Activated CD8-positive, alpha-beta memory T cell treated with anti-CD3 and anti-CD28 coated beads for 4 hours (primary cell): ENCODE data around the gene AHNAK2.
"Not testable (repeated sequence)": the region's sequence is repeated elsewhere in the genome, so short reads cannot be mapped to it uniquely, and the experiment has no call there.

Experiments used
- DNase-seq, 2 donors: peaks; one replicate each; pipeline ENCODE4 v3.0.0-alpha.2; 2020; ENCODE audit warnings: low read depth in 2 of 2

Gene AHNAK2

DNA sequence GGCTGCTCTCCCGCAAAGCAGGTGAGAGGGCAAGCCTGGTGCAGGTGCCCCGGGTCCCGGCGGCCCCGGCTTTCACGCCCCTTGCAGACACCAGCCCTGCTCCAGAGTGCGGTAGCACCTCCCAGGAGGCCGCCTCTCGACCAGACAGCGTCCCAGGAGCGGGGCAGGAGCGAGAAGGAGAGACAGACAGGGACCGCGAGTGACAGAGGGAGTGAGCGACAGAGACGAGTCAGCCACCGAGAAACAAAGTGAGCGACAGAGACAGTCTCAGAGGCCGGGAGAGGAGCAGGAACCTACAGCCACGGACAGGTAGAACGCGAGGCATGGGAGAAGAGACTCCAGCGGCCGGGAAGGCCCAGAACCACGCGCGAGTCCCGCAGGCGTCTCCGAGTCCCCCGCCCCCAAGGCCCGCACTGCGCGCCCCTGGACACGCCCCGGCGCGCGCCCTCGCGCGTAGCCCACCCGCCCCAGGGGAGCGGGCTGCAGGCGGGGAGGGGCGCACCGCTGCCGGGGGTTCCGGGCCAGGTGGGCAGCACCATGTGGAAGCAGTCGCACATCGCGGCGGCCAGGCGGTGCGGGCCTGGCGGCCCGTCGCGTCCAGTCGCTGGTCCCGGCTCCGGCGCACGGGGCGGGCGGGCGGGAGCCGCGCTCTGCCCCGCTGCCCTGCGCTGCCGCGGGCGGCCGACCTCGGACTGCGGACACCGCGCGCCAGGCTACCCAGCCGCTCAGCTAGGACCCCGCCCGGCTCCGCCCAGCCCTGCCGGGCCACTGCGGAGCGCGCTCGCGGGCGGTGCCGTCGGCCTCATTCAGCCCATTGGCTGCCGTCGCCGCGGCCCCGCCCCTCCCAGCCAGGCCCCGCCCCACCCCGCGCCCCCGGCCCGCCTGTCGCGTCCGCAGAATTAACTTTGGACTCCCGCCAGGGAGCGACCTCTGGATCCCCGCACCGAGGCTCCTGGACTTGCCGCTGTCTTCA, at the start of gene AHNAK2:
Gene AHNAK2 (minus strand): TSS at position 694 of the 973 bp plus-strand sequence. CDS start 137 bp downstream, at position 557.
- DNase-seq, result no peak

DNA sequence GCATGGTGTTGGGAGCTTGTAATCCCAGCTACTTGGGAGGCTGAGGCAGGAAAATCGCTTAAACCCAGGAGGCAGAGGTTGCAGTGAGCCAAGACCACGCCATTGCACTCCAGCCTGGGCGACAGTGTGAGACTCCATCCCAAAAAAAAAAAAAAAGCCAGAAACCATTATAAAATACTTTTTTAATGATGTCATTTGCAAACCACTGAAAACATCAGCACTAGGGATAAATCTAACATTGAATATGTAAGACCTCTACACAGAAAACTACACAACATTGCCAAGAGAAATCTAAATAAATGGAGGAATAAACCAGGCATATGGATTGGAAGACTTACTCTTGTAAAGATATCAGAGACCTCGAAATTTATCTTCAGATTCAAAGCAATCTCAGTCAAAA, 49.5 kb upstream of the AHNAK2 start:
- DNase-seq, result not testable (repeated sequence)

DNA sequence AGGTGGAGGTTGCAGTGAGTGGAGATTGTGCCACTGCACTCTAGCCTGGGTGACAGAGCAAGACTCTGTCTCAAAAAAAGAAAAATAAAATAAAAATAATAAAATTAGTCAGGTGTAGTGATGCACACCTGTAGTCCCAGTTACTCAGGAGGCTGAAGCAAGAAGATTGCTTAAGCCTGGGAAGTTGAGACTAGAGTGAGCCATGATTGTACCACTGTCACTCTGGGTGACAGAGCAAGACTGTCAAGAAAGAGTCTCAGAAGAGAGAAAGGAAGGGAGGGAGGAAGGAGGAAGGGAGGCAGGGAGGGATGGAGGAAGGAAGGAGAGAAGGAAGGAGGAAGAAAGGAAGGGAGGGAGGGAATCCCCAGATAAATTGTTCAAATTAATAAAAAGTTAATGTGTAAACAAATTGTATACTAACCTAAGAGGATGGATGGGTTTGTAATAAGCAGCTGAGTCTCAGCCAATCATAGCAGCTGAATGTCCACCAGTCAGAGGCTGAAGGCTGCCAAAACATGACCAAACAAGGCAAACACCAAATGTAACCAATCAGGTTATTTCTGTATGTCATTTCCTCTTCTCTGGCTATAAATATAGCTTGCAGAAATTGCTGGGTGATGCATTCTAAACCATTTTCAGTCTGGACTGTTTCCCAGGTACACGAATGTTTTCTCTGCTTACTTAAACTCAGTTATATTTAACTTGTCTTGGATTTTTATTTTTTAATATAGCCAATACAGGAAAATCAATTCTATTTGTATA, 48.8 kb upstream of the AHNAK2 start:
- no peak for DNase-seq

DNA sequence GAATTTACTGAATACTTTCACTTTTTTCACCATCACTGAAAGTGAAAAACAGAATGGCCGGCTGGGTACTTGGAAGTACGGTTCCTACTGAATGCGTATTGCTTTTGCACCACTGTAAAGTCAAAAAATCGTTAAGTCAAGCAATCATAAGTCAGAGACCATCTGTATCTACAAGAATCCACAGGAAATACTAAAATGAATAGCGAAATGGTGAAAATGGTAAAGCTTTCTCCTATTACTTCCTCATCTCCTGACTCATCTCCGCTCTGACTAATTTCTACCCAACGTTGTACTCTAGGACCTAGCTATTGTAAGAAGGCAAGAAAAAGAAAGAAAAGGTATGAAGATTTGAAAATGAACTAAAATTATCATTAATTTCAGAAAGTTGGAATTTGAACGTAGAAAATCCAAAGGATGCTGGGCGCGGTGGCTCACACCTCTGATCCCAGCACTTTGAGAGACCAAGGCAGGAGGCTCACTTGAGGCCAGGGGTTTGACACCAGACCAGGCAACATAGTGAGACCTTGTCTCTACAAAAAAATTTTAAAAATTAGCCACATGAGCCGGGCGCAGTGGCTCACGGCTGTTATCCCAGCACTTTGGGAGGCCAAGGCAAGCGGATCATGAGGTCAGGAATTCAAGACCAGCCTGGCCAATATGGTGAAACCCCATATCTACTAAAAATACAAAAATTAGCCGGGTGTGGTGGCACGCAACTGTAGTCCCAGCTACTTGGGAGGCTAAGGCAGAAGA, 48.0 kb upstream of the AHNAK2 start:
- no peak for DNase-seq

DNA sequence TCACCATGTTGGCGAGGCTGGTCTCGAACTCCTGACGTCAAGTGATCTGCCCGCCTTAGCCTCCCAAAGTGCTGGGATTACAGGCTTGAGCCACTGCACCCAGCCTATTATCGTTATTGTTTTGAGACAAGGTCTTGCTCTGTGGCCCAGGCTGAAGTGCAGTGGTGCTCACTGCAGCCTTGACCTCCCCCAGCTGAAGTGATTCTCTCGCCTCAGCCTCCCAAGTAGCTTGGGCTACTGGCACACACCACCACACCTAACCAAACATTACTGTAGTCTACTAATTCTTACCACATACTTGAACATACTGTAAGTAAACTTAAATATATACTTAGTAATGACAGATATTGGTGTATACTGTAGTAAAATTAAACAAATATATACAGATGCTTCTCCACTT, 47.3 kb upstream of the AHNAK2 start:
- DNase-seq, result no peak

DNA sequence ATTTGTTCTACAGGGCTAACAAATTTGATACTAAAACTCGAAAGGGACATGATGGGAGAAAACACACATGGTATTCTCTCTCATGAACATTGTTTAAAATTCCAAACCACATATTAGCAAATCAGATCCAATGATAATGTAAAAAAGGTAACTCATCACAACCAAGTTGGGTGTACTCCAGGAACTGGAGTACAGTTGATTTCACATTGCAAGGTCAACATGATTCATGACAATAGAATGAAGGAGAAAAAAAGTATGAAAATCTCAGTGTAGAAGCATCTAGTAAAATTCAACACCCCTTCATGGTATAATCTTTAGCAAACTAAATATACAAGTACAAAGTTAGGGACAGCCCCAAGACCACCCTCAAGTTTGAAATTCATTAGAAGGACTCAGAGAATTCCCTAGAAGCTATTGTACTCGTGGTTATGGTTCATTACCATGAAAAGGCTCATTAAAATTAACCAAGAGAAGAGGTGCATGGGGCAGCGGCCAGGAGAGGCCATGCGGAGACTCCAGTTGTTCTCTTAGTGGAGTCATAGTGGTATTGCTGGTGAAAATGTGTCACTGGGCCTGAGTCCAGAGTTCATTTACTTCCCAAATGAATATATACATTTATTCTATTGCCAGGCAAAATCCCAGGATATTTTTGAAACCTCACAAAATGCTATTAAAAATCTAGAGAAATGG, 45.8 kb upstream of the AHNAK2 start:
- DNase-seq, result no peak

DNA sequence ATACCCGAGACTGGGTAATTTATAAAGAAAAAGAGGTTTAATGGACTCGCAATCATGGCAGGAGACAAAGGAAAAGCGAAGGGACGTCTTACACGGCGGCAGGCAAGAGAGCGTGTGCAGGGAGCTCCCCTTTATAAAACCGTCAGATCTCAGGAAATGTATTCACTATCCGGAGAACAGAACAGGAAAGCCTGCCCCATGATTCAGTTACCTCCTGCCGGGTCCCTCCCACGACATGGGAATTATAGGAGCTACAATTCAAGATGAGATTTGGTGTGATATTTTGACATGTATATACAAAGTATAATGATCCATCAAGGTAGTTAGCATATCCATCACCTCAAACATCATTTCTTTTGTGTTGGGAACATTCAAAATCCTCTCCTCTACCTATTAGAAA, 45.0 kb upstream of the AHNAK2 start:
- no peak for DNase-seq

DNA sequence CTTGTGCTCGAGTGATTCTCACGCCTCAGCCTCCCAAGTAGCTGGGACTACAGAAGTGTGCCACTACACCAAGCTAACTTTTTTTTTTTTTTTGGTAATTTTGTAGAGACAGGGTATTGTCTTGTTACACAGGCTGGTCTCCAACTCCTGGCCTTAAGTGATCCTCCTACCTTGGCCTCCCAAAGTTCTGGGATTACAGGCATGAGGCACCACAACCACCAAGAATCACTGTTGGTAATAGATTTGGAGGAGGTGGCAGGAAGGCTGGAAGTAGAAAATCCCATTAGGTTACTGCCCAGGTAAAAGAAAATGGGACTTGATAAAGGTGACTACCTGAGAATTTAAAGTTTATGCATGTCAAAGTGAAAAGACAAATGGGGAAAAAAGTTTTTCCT, 44.1 kb upstream of the AHNAK2 start:
- DNase-seq, result no peak

DNA sequence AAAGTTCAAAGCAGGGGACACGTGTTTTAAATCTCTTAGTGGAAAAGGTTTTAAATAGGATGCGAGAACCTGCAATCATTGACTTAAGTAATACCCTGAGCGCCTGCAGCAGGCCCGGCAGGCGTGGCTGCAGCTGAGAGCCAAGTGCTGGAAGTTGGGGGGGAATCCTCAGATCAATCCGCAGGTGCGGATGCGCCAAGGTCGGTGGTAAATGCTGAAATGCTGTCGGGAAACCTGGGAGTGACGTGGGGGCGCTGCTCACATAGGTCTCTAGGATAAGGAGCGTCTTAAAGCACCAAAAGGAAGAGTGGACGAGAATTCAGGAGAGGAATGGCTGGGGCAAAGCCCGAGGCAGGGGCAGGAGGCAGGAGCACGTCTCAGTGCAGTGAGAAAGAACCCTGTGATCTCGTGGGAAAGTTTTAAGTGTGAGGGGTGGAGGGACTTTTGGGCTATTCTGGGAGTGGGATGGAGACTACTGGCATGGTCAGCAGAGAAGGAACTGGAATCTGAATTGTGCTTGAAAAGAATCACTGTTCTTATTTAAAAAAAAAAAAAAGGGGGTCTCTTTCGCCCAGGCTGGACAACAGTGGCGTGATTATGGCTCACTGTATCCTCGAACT, 43.6 kb upstream of the AHNAK2 start:
- peak in 1 of 2 donors; percentile 22 for DNase-seq

DNA sequence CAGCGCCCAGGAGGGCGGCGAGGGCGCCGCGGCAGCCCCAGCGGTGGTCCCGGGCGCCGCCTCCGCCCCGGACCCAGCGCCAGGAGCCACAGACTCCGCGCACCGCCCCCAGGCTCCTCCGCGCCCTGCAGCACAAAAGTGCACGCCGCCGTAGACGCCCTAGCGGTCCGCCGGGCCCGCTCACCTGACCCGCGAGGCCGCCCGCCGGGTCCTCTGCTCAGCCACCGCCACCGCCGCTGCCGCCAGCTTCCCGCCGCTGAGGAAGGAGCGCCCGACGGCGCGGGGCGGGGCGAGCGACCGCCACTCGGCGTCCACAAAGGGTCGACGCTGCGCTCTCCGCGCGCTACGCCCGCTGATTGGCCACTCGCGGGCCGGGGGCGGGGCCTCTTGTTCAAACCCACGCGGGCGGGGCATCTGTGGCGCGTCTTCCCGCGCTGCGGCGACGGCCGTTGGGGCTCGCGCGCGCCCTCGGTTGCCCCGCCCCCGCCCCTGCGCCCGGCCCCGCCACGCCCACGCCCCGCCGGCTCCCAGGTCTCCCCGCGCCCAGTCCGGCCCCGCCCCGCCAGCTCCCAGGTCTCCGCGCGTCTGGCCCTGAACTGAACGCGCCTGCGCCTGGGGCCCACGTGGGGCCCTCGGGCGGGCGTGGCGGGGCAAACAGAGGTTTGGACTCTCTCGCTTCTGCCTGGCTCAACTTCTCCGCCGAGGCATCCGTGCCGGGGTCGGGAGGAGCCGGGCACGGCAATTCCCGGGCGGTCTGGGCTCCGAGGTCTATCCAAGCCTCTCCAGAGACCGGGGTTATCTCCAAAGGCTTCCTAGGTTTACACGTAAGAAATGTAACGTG, 42.9 kb upstream of the AHNAK2 start, which contains the start of gene CDCA4:
Gene CDCA4 (minus strand): TSS at position 269 of the 841 bp plus-strand sequence. CDS start 9,154 bp downstream, outside the sequence.
- peak; percentile 95 to 98 for DNase-seq

DNA sequence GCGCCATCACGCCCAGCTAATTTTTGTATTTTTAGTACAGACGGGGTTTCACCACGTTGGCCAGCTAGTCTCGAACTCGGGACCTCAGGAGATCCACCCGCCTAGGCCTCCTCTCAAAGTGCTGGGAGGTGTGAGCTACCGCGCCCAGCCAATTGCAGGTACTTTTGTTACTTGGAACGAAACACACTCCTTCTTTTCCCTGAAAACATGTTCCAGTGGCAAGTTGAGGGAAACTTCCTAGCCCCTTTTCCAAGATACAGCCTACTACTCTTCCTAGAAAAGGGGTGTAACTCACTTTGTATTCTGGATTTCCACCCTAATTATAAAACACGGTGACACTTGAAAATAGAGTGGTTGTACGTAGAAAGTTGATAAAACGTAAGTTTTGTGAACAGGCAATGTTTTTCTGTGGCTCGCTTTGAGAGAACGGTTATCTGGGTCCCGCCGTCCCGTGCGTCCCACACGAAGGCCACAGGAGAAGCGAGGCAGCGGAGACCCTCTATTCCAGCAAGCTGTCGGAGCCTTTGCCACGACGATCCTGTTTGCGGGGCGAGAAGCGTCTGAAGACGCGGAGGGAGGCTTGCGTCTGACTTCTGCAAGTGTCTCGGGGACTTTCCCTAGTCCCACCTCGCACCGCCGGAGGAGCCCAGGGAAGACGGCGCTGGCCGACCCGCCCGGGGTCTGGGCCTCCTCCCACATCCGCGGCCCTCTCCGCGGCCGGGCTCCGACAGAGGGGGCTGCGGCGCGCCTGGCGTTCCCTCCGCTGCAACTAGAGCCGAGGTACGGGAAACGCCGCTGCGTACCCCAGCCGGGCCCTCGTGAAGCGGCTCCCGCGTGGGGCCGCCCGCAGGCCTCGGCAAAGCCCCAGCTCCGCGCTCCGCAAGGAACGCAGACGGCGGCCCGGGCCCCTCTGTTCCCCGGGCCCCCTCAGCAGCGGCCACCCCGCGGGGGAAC, 42.0 kb upstream of the AHNAK2 start:
- DNase-seq, result peak; percentile 26 to 37

DNA sequence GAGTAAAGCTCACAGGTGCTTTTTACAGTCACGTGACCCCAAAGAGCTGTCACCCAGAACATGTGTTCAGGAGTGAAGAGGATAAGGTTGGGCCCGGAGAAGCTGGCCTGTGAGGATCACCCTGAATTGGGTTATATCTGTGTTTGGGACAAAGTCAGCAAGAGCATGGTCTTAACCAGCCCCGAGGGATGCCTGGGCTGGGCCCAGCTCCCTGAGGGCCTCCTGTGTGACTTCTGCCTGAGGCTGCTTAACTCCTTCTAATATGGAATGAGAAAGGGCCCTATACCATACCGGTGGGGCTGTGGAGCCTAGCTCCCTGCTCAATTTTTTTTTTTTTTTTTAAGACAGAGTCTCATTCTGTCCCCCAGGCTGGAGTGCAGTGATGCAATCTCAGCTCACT, 40.2 kb upstream of the AHNAK2 start:
- DNase-seq, result no peak

DNA sequence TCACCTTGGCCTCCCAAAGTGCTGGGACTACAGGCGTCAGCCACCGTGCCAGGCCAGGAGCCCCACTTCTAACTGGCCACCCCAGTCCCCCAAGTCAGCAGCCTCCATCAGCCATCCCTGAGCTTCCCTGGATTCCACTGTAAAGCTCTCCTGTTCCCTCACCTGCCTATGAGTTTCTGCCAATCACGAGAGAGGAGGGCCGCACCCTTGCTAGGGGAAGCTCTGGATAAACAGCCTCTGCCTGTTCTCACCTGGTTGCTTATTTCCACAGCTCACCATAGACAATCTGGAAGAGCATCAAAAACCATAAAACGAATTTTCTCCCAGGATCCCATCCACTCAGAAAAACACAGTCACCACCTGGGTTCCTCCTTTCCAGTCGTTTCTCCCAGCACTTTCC, 37.7 kb upstream of the AHNAK2 start:
- no peak for DNase-seq

DNA sequence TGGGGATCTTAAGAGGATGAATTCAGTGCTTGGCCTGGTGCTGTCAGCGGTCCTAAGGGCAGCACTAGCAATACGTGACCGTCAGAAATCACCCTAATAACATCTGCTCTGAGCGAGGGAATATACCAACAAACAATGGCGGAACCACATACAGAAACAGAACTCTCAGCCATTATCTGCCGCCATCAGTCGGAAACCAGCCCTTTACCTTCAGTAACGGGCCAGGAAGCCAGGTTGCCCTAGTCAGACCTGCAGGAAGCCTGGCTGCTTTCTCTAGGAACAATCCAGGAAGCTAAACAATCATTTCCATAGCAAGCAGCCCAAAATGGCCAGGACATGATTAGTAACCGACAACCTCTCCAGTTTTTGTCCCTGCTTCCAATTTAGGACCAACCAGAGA, 37.1 kb upstream of the AHNAK2 start:
- DNase-seq, result no peak

DNA sequence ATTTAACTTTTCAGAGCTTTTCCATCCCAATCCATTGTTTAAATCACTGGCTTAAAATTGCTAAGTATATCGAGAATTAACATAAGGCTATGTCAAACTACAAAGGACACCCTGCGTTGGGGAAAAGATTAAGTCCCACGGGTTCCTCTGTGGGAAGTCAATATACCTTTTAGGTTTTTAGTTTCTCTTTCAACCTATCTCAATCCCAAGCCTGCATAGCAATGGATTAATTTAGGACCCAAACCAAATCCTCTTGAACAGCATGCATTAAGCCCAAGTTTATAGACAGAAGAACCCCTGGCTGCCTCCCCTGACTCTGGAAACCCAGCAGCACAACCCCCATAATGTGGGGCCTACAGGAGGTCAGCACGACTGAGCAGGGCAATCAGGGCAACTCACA, 36.5 kb upstream of the AHNAK2 start:
- DNase-seq, result no peak

DNA sequence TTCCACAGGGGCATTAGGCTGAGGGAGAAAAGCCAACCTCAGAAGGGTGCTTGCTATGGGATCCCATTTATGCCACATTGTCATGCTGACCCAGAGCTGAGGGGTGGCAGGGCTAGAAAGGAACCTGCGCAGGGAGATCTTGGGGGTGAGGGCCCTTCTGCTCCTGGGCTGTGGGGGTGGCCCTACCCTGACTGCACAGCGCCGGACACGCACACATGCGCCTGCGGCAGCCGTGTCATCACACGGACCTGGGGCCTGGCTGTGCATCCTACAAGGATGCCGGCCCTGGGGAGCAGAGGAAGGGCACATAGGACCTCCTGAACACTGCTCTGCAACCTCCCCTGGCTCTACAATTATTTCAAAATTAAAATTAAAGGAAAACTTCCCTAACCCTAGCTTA, 35.9 kb upstream of the AHNAK2 start:
- no peak for DNase-seq

DNA sequence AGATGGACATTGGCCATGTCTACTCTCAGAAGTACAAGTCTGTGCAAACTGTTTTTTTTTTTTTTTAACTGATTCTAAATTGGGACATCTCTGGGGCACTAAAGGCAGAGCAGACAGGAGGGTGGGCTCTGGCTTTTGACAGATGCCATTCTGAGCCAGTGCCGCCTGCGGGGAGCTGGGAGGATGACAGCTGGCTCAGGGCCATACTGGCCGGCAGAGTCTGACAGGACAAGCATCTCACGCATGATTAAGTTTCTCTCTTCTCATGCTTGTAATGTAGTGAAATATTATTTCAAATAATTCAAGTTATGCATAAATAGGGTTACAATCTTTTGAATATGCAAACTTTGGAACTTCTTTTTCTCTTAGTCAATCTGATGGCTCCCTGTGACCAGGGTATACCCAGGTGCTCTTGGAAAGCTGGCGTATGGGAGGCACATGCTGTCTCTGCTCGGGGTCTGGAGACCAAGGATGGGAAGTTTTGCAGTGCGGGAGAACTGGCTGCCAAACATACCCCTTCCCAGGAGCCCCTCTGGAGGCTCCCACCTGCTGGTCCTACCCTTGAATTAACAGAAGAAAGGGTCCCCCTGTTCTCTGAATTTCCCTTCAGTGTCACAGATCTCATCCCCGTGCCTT, 35.1 kb upstream of the AHNAK2 start:
- DNase-seq, result no peak
